ENCODE measurements around the gene SLC22A31.

Gene SLC22A31

DNA sequence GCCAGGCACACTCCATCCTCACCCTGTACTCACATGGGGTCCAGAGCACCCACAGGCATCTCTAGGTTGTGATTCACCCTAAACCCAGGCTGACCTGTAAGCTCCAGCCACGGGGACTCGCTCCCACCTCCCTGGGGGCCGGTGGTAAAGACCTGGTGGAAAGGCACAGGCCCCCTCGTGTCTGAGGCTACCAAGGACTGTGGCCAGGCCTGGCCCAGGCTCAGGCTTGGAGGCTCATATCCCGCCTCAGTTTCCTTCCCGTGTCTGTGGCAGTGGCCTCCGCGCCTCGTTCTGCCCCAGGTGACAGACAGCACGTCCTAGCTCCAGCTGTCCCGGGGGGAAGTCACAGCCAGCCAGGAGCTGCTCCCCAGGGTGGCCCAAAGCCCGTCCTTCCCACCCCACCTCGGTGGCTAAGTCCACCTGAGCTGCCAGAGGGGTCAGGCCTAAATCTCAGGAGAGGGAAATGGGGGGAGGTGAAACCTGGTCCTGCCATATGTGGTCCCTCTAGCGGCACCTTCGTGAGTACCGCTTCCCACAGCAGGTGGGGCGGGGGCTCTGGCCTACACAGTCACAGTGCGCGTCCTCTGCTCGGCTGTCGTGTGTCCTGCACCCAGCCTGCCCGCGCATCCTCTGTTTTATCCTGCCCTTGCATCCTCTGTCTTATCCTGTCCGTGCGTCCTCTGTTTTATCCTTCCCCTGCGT is 16.2 kb downstream of the SLC22A31 start:
- Histone ChIP-seq H3K27me3 (replicated peaks; ENCODE audit: control insufficient read depth, insufficient read depth, low read length) (peaks cover 29% of the 10 kb centered on the region), H3K9ac (ENCODE audit: low read length) (no peak overlapping the region), H3K4me1 (ENCODE audit: control insufficient read depth, insufficient read depth, low read length) (no peaks in the 10 kb centered on the region), H3K4me3 (ENCODE audit: low read length) (no peak overlapping the region), H3K36me3 (ENCODE audit: control insufficient read depth, insufficient read depth, low read length, severe bottlenecking) (no peaks in the 10 kb centered on the region), H3K9me3 (ENCODE audit: control insufficient read depth, low read length) (no peaks in the 10 kb centered on the region)
- DNase-seq (ENCODE audit: low read depth) = no peak

- no peaks in the 10 kb centered on the region for H3K36me3 ChIP-seq (ENCODE audit: control insufficient read depth, insufficient read depth, low read length, severe bottlenecking)
- no peak overlapping the region for H3K4me3 ChIP-seq (ENCODE audit: low read length)
- DNase-seq (ENCODE audit: low read depth) = no peak
- H3K9me3 ChIP-seq (ENCODE audit: control insufficient read depth, low read length) = no peaks in the 10 kb centered on the region
- H3K4me1 ChIP-seq (ENCODE audit: control insufficient read depth, insufficient read depth, low read length) = no peaks in the 10 kb centered on the region
- peaks cover 29% of the 10 kb centered on the region for H3K27me3 ChIP-seq (replicated peaks; ENCODE audit: control insufficient read depth, insufficient read depth, low read length)
- H3K9ac ChIP-seq (ENCODE audit: low read length) = no peak overlapping the region
Observed at GRCh38 chr16:89183463-89183862, 16.9 kb downstream of the SLC22A31 start.

GRCh38 chr16:89179656-89180315 is 20.6 kb downstream of the SLC22A31 start:
- Histone ChIP-seq H3K4me3 (ENCODE audit: low read length) (no peak overlapping the region), H3K36me3 (ENCODE audit: control insufficient read depth, insufficient read depth, low read length, severe bottlenecking) (no peaks in the 10 kb centered on the region), H3K9ac (ENCODE audit: low read length) (no peak overlapping the region), H3K4me1 (ENCODE audit: control insufficient read depth, insufficient read depth, low read length) (no peaks in the 10 kb centered on the region), H3K9me3 (ENCODE audit: control insufficient read depth, low read length) (no peaks in the 10 kb centered on the region), H3K27me3 (replicated peaks; ENCODE audit: control insufficient read depth, insufficient read depth, low read length) (peaks cover 44% of the 10 kb centered on the region)
- no peak for DNase-seq (ENCODE audit: low read depth)

- no peak for DNase-seq (ENCODE audit: low read depth)
- no peaks in the 10 kb centered on the region for H3K36me3 ChIP-seq (ENCODE audit: control insufficient read depth, insufficient read depth, low read length, severe bottlenecking)
- no peak overlapping the region for H3K4me3 ChIP-seq (ENCODE audit: low read length)
- H3K4me1 ChIP-seq (ENCODE audit: control insufficient read depth, insufficient read depth, low read length) = no peaks in the 10 kb centered on the region
- no peaks in the 10 kb centered on the region for H3K9me3 ChIP-seq (ENCODE audit: control insufficient read depth, low read length)
- H3K9ac ChIP-seq (ENCODE audit: low read length) = no peak overlapping the region
- peaks cover 43% of the 10 kb centered on the region for H3K27me3 ChIP-seq (replicated peaks; ENCODE audit: control insufficient read depth, insufficient read depth, low read length)
Observed at GRCh38 chr16:89179148-89179484, 21.2 kb downstream of the SLC22A31 start.

GRCh38 chr16:89178453-89179147 is 21.7 kb downstream of the SLC22A31 start:
- Histone ChIP-seq H3K36me3 (ENCODE audit: control insufficient read depth, insufficient read depth, low read length, severe bottlenecking) (no peaks in the 10 kb centered on the region), H3K27me3 (replicated peaks; ENCODE audit: control insufficient read depth, insufficient read depth, low read length) (peaks cover 40% of the 10 kb centered on the region), H3K4me1 (ENCODE audit: control insufficient read depth, insufficient read depth, low read length) (no peaks in the 10 kb centered on the region), H3K4me3 (ENCODE audit: low read length) (no peak overlapping the region), H3K9me3 (ENCODE audit: control insufficient read depth, low read length) (no peaks in the 10 kb centered on the region), H3K9ac (ENCODE audit: low read length) (no peak overlapping the region)
- DNase-seq (ENCODE audit: low read depth) = no peak

DNA sequence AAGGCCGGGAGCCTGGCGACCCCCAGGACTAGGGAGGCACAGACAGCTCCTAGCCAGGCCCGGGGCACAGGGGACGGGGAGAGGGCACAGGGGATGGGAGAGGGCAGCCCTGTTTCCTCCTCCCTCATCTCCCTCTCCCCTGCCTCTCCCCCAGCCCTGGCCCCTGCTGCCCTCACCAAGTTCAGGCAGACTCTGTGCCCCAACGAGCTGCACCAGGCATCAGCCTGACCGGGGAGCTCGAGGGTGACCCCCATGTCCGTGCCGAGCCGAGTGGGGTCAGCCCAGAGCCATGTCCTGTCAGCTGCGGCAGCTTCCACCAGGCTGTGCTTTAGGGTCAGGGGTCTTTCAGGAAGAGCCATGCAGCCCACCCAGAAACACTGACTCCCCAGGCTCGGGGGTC is 22.8 kb downstream of the SLC22A31 start:
- Histone ChIP-seq H3K9ac (ENCODE audit: low read length) (no peak overlapping the region), H3K9me3 (ENCODE audit: control insufficient read depth, low read length) (no peaks in the 10 kb centered on the region), H3K36me3 (ENCODE audit: control insufficient read depth, insufficient read depth, low read length, severe bottlenecking) (no peaks in the 10 kb centered on the region), H3K4me3 (ENCODE audit: low read length) (no peak overlapping the region), H3K4me1 (ENCODE audit: control insufficient read depth, insufficient read depth, low read length) (peaks cover 5% of the 10 kb centered on the region), H3K27me3 (replicated peaks; ENCODE audit: control insufficient read depth, insufficient read depth, low read length) (peaks cover 31% of the 10 kb centered on the region)
- no peak for DNase-seq (ENCODE audit: low read depth)

GRCh38 chr16:89176717-89177116 is 23.6 kb downstream of the SLC22A31 start:
- Histone ChIP-seq H3K36me3 (ENCODE audit: control insufficient read depth, insufficient read depth, low read length, severe bottlenecking) (no peaks in the 10 kb centered on the region), H3K4me1 (ENCODE audit: control insufficient read depth, insufficient read depth, low read length) (peaks cover 7% of the 10 kb centered on the region), H3K9ac (ENCODE audit: low read length) (no peak overlapping the region), H3K27me3 (replicated peaks; ENCODE audit: control insufficient read depth, insufficient read depth, low read length) (peaks cover 31% of the 10 kb centered on the region), H3K4me3 (ENCODE audit: low read length) (no peak overlapping the region), H3K9me3 (ENCODE audit: control insufficient read depth, low read length) (no peaks in the 10 kb centered on the region)
- DNase-seq (ENCODE audit: low read depth) = no peak

DNA sequence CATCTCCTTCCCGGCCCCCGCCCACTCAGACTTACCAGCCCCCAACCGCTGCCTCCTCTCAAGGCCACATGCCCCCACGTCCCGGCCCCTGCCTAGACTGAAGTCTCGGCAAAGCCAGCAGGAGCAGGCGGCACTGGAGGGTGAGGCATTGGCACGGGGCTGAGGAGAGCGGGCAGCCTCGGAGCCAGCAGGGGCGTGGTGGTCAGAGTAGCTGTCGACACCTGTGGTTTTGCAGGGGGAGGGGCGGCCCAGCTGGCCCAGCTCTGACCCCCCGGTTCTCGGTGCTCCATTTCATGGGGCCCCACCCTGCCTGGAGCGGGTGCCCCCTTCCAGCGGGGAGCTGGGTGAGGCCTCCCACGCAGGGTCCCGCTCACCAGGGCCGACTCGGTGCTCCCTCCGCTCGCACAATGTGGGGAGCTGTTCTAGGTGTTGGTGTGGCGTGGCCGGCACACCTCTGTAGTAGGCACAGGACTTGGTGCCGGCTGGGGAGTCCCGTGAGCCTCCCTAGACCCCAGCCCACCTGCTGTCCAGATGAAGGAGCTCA is 24.1 kb downstream of the SLC22A31 start:
- H3K36me3 ChIP-seq (ENCODE audit: control insufficient read depth, insufficient read depth, low read length, severe bottlenecking) = no peaks in the 10 kb centered on the region
- H3K9ac ChIP-seq (ENCODE audit: low read length) = no peak overlapping the region
- H3K4me1 ChIP-seq (ENCODE audit: control insufficient read depth, insufficient read depth, low read length) = peaks cover 7% of the 10 kb centered on the region
- H3K4me3 ChIP-seq (ENCODE audit: low read length) = no peak overlapping the region
- H3K27me3 ChIP-seq (replicated peaks; ENCODE audit: control insufficient read depth, insufficient read depth, low read length) = peaks cover 31% of the 10 kb centered on the region
- DNase-seq (ENCODE audit: low read depth) = no peak
- H3K9me3 ChIP-seq (ENCODE audit: control insufficient read depth, low read length) = no peaks in the 10 kb centered on the region

DNA sequence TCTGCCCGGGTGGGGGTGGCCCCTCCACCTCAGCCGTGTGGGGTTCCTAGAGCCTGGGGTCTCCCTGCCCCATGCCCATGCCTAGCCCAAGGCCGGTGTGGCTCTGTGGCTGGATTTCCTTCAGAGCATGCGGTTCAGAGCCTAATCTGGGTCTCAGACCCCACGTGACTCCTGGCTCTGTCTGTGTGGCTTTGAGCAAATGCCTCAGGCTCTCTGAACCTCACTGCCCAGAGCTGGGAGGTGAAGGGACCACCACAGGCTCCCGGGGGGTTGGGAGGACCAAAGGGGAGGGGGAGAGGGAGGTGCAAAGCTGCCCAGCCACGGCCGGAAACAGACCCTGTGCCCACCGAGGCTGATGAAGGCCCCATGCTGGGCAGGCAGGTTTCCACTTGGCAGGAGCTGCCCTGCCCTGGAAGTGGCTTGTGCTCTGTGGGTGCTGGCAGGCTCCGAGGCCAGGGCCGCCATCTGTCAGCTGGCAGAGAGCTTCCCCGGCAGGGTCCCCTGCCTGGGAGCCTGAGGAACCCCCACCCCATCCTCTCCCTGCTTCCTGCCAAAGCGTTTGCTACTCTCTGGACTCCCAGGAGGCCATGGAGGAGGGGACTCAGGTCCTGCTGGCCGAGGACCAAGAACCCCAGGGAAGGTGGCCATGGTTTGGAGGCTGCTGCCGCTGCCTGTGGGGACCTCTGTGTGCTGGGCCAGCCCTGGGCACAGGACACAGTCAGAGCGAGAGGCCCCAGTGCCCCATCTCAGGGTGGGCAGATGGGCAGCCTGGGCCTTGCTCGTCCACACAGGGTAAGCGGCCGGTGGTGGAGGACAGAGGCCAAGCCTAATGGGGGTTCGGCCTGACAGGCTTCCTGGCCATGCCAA is 24.8 kb downstream of the SLC22A31 start:
- Histone ChIP-seq H3K27me3 (replicated peaks; ENCODE audit: control insufficient read depth, insufficient read depth, low read length) (peaks cover 36% of the 10 kb centered on the region), H3K9ac (ENCODE audit: low read length) (no peak overlapping the region), H3K9me3 (ENCODE audit: control insufficient read depth, low read length) (no peaks in the 10 kb centered on the region), H3K4me1 (ENCODE audit: control insufficient read depth, insufficient read depth, low read length) (peaks cover 7% of the 10 kb centered on the region), H3K4me3 (ENCODE audit: low read length) (no peak overlapping the region), H3K36me3 (ENCODE audit: control insufficient read depth, insufficient read depth, low read length, severe bottlenecking) (no peaks in the 10 kb centered on the region)
- DNase-seq (ENCODE audit: low read depth) = no peak

GRCh38 chr16:89174877-89175276 is 25.5 kb downstream of the SLC22A31 start:
- Histone ChIP-seq H3K4me3 (ENCODE audit: low read length) (no peak overlapping the region), H3K36me3 (ENCODE audit: control insufficient read depth, insufficient read depth, low read length, severe bottlenecking) (no peaks in the 10 kb centered on the region), H3K4me1 (ENCODE audit: control insufficient read depth, insufficient read depth, low read length) (peaks cover 7% of the 10 kb centered on the region), H3K9me3 (ENCODE audit: control insufficient read depth, low read length) (no peaks in the 10 kb centered on the region), H3K27me3 (replicated peaks; ENCODE audit: control insufficient read depth, insufficient read depth, low read length) (peaks cover 40% of the 10 kb centered on the region), H3K9ac (ENCODE audit: low read length) (no peak overlapping the region)
- no peak for DNase-seq (ENCODE audit: low read depth)

Measured in adipocyte (in vitro differentiated cells).